ENCODE data around the gene SETDB1. TPM values are rescaled to one million over a fixed set of nuclear protein-coding genes. Genes with fewer than 3 reads are reported as not detected.

The SETDB1 gene
- total and polyA plus RNA-seq, 2 of the 13 experiments (the other 11 are each of a cell fraction or from before 2014, with no cell fraction given) = 33.1 to 34.6 TPM

GRCh38 chr1:150970808-150971582, 44.8 kb downstream of the SETDB1 start (continued):
- TF ChIP-seq, protein P1, sequence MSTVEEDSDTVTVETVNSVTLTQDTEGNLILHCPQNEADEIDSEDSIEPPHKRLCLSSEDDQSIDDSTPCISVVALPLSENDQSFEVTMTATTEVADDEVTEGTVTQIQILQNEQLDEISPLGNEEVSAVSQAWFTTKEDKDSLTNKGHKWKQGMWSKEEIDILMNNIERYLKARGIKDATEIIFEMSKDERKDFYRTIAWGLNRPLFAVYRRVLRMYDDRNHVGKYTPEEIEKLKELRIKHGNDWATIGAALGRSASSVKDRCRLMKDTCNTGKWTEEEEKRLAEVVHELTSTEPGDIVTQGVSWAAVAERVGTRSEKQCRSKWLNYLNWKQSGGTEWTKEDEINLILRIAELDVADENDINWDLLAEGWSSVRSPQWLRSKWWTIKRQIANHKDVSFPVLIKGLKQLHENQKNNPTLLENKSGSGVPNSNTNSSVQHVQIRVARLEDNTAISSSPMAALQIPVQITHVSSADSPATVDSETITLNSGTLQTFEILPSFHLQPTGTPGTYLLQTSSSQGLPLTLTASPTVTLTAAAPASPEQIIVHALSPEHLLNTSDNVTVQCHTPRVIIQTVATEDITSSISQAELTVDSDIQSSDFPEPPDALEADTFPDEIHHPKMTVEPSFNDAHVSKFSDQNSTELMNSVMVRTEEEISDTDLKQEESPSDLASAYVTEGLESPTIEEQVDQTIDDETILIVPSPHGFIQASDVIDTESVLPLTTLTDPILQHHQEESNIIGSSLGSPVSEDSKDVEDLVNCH (CRISPR knock-in tag; IDR thresholded peaks at IDR 0.05) = peak; percentile 66; the same call in 1 of the 2 replicates
- TF ChIP-seq, protein P2, sequence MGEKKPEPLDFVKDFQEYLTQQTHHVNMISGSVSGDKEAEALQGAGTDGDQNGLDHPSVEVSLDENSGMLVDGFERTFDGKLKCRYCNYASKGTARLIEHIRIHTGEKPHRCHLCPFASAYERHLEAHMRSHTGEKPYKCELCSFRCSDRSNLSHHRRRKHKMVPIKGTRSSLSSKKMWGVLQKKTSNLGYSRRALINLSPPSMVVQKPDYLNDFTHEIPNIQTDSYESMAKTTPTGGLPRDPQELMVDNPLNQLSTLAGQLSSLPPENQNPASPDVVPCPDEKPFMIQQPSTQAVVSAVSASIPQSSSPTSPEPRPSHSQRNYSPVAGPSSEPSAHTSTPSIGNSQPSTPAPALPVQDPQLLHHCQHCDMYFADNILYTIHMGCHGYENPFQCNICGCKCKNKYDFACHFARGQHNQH (CRISPR knock-in tag; IDR thresholded peaks at IDR 0.05) = peak; percentile 83
- TF ChIP-seq, protein P3, sequence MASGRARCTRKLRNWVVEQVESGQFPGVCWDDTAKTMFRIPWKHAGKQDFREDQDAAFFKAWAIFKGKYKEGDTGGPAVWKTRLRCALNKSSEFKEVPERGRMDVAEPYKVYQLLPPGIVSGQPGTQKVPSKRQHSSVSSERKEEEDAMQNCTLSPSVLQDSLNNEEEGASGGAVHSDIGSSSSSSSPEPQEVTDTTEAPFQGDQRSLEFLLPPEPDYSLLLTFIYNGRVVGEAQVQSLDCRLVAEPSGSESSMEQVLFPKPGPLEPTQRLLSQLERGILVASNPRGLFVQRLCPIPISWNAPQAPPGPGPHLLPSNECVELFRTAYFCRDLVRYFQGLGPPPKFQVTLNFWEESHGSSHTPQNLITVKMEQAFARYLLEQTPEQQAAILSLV (CRISPR knock-in tag; IDR thresholded peaks at IDR 0.05; ENCODE audit: borderline replicate concordance) = 0 out of 2 replicates have a peak, but pooled peaks have one; percentile 76
- TF ChIP-seq FOXK2 (IDR thresholded peaks at IDR 0.05) = peak; percentile 52; the same call in 1 of the 2 replicates
- TF ChIP-seq ARID5B (CRISPR knock-in tag; IDR thresholded peaks at IDR 0.05) = peak; percentile 93
- peak; percentile 96 for TF ChIP-seq SAP130 (CRISPR knock-in tag; IDR thresholded peaks at IDR 0.05; ENCODE audit: low read depth)
- TF ChIP-seq GLI4 (CRISPR knock-in tag; IDR thresholded peaks at IDR 0.05; ENCODE audit: borderline replicate concordance) = no peak
- peak; percentile 42 for TF ChIP-seq KMT2A (CRISPR knock-in tag; IDR thresholded peaks at IDR 0.05)
- no peak; the same call in 1 of the 2 replicates for TF ChIP-seq ZNF44 (CRISPR knock-in tag; IDR thresholded peaks at IDR 0.05)
- TF ChIP-seq NR2F1 (CRISPR knock-in tag; IDR thresholded peaks at IDR 0.05) = peak; percentile 85 to 91; a peak in 3 of 4 replicates
- TF ChIP-seq, protein P4, sequence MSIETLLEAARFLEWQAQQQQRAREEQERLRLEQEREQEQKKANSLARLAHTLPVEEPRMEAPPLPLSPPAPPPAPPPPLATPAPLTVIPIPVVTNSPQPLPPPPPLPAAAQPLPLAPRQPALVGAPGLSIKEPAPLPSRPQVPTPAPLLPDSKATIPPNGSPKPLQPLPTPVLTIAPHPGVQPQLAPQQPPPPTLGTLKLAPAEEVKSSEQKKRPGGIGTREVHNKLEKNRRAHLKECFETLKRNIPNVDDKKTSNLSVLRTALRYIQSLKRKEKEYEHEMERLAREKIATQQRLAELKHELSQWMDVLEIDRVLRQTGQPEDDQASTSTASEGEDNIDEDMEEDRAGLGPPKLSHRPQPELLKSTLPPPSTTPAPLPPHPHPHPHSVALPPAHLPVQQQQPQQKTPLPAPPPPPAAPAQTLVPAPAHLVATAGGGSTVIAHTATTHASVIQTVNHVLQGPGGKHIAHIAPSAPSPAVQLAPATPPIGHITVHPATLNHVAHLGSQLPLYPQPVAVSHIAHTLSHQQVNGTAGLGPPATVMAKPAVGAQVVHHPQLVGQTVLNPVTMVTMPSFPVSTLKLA (IDR thresholded peaks at IDR 0.05) = peak; percentile 33; the same call in 1 of the 2 replicates
- TF ChIP-seq ZNF34 (CRISPR knock-in tag; IDR thresholded peaks at IDR 0.05; ENCODE audit: borderline replicate concordance) = no peak
- TF ChIP-seq MEIS1 (CRISPR knock-in tag; IDR thresholded peaks at IDR 0.05; ENCODE audit: borderline replicate concordance) = peak; percentile 98
- peak; percentile 77; the same call in 1 of the 2 replicates for TF ChIP-seq MIER3 (CRISPR knock-in tag; IDR thresholded peaks at IDR 0.05; ENCODE audit: borderline replicate concordance)
- peak; percentile 42; the same call in 1 of the 2 replicates for TF ChIP-seq ZNF768 (CRISPR knock-in tag; IDR thresholded peaks at IDR 0.05)
- 0 out of 2 replicates have a peak, but pooled peaks have one; percentile 55 for TF ChIP-seq NFKB2 (CRISPR knock-in tag; IDR thresholded peaks at IDR 0.05; ENCODE audit: borderline replicate concordance)
- TF ChIP-seq MED1 (CRISPR knock-in tag; IDR thresholded peaks at IDR 0.05) = peak; percentile 89
- no peak for TF ChIP-seq ZNF30 (CRISPR knock-in tag; IDR thresholded peaks at IDR 0.05)
